NCI-H748 (cell line): ENCODE results near the gene SYNJ1.
A peak's percentile ranks its signal among the peaks of the same experiment; 100 is the strongest.
"Not testable (repeated sequence)": the region's sequence is repeated elsewhere in the genome, so short reads cannot be mapped to it uniquely, and the experiment has no call there.

Experiments used
- DNase-seq: peaks from one replicate; lab custom pipeline; 2025; ENCODE audit not compliant: unreplicated experiment; lab: John Stamatoyannopoulos, UW

The SYNJ1 gene, protein sequence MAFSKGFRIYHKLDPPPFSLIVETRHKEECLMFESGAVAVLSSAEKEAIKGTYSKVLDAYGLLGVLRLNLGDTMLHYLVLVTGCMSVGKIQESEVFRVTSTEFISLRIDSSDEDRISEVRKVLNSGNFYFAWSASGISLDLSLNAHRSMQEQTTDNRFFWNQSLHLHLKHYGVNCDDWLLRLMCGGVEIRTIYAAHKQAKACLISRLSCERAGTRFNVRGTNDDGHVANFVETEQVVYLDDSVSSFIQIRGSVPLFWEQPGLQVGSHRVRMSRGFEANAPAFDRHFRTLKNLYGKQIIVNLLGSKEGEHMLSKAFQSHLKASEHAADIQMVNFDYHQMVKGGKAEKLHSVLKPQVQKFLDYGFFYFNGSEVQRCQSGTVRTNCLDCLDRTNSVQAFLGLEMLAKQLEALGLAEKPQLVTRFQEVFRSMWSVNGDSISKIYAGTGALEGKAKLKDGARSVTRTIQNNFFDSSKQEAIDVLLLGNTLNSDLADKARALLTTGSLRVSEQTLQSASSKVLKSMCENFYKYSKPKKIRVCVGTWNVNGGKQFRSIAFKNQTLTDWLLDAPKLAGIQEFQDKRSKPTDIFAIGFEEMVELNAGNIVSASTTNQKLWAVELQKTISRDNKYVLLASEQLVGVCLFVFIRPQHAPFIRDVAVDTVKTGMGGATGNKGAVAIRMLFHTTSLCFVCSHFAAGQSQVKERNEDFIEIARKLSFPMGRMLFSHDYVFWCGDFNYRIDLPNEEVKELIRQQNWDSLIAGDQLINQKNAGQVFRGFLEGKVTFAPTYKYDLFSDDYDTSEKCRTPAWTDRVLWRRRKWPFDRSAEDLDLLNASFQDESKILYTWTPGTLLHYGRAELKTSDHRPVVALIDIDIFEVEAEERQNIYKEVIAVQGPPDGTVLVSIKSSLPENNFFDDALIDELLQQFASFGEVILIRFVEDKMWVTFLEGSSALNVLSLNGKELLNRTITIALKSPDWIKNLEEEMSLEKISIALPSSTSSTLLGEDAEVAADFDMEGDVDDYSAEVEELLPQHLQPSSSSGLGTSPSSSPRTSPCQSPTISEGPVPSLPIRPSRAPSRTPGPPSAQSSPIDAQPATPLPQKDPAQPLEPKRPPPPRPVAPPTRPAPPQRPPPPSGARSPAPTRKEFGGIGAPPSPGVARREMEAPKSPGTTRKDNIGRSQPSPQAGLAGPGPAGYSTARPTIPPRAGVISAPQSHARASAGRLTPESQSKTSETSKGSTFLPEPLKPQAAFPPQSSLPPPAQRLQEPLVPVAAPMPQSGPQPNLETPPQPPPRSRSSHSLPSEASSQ (N-terminal part only)

DNA sequence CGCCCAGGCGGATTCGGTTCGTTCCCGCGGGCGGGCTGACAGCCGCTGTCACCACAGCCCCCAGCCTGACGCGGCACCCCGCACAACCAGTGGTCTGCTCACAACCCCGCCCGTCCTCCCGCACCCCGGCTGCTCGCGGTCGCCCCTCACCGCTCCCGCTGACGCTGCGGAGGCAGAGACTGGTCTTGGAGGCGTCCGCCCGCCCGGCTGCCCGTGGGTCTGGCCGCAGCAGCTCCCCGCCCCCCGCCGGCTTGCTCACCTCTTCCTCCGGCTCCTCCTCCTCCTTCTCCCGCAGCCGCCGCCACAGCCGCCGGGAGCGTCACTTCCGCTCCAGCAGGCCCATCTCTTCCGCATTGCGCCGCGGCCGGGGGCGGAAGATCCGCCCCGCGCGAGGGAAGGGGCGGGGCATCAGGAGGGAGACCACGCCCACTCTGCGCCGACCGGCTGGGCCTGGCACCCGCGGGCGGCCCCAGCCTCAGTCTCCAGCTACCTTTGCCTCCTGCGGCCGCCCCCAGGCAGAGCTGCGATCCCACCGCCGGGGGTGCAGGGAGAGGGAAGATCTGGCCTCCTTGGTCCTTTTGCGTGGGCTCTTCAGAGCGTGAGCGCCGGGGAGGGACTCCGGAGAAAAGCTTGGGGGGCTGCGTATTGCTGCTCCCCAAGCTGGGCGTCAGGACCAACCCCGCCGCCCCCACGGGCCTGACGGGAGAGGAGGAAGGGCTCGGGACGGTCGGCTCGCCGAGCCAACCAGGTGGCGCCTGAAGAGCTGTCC, at the start of gene SYNJ1:
Gene SYNJ1 (minus strand): TSS at position 327 of the 769 bp plus-strand sequence. CDS start 1,118 bp downstream, outside the sequence.
- peak; percentile 90 for DNase-seq

DNA sequence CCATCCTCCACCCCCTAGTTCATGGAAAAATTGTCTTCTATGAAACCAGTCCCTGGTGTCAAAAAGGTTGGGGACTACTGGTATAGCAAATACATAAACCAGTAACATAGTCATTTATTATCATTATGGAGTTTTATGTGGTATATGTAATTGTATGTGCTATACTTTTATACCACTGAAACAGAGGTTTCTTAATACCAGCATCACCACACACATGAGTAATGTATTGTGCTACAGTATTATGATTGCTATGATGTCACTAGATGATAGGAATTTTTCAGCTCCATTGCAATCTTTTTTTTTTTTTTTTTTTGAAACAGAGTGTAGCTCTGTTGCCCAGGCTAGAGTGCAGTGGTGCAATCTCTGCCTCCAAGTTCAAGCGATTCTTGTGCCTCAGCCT, 49.5 kb upstream of the SYNJ1 start:
- no peak for DNase-seq

DNA sequence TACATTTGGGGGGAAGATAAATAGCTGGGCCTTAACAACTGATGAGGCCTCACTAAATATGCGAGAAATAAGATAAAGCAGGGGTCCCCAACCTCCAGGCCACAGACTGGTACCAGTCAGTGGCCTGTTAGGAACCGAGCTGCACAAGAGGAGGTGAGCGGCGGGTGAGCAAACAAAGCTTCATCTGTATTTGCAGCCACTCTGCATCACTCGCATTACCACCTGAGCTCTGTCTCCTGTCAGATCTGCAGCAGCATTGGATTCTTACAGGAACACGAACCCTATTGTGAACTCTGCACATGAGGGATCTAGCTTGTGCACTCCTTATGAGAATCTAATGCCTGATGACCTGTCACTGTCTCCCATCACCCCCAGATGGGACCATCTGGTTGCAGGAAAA, 48.9 kb upstream of the SYNJ1 start:
- no peak for DNase-seq

DNA sequence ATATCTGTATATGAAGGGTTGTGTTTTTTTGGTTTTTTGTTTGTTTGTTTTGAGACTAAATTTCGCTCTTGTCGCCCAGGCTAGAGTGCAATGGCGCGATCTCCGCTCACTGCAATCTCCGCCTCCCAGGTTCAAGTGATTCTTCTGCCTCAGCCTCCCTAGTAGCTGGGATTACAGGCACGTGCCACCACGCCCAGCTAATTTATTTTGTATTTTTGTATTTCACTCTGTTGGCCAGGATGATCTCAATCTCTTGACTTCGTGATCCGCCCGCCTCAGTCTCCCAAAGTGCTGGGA, 45.2 kb upstream of the SYNJ1 start:
- DNase-seq = not testable (repeated sequence)

DNA sequence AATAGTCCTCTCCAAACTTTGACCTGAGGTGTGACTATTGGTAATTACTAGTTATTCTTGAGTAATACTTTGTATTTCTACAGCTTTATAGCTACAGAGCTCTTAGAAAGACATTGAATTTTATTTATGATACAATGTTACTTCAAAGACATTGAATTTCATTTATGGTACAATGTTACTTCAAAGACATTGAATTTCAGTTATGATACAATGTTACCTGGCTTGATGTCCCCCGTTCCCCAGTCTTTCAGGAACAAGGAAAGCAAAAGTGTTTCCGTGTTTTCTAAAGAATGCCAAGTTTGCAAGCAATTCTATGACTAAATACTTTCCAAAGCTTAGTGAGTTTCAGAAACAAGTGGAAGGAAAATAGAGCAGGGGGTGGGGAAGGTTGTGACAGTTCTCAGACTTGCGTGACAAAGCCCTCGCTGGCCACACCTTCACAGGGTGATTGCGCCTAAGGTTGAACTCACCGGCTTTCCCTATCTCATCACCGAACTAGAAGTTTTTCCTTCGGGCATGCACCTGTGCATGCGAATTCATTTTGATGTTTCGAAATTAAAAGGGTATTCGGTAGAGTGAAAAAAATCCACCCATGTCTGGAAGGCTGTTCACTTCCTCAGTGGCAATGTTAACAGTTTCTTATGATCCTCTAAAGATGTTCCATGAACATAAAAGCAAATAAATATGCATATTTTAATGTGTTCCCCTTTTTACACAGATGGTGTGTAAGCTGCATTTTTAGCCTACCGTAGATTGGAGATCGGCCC, 44.7 kb upstream of the SYNJ1 start:
- peak; percentile 55 for DNase-seq

DNA sequence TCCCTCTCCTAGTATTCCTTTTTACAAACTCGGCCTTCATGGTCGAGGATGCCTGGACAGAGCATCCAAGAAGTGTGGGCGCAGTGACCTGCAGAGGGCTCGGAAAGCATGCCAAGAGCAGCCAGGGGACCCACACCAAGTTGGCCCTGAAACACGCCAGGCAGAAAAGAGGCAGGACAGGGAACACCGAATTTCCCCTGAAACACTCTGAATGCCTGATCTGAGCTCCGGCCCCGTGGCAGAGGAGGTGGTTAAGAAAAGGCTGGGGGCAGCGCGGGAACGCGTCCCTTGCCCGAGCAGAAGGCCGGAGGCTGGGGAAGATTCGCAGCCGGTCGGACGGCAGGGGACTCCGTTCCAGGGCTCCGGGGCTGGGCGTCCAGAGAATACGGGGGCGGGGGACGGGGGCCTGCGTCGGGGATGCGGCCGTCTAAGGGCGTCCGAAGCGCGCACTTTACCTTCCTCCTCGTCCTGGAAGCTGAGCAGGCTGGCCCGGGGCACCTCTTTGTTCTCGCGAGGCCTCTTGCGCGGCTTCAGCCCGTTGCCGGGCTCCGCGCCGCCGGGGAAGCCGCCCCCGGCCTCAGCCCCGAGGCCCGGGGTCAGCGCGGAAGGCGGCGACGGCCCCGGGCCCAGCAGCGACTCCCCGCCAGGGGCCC, 43.2 kb upstream of the SYNJ1 start:
- DNase-seq = peak; percentile 65

DNA sequence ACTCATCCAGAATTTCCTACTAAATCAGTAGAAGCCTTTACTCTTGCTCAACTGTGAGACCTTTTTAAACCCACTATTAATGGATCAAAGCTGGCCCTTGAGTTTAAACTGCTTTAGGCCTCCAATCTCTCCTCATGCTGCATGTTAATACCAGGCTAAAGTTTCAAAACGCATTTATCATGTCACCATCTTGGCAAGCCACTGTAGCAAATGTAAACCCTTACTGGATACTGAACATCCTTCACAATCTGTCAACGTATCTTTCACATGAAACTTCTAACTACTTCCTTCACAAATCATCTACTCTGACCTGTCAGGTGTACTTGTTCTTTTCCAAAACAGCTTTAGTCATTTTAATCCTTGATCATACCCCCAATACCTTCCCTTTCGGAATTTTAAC, 40.7 kb upstream of the SYNJ1 start:
- no peak for DNase-seq

DNA sequence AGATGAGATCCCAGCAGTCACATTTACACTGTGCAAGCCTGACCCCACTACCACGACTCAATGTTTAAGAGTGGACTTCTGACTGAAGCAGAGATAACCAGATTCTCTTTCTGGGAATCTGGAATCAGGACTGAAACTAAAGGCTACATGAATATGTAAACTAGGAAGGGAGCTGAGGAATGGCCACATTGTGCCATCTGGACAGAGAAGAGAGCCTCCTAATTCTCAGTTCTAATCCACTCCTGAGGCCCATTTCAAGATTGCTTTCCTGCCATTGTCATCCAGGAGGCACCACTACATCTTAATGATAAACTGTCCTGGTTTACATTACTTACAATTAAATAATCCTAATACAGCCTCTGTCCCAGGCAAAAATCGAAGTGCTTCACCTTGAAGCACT, 37.2 kb upstream of the SYNJ1 start:
- DNase-seq = no peak

DNA sequence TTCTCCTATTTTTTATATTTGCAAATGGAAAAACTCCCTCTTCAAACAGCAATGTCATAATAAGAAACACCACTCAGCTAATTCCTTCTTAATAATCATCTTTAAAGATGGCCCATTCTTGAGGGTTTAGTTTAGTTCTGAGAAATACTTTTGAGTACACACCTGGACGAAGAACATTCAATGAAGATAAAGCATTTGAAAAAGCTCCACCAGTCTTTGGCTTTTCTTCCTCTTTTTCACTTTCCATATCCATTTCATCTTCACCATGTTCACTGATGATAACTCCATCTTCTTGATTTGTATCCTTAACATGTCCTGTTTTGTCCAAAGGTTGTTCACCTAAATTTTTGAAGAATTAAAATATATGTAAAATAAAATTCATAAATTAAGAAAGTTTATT, 36.4 kb upstream of the SYNJ1 start:
- DNase-seq = no peak

DNA sequence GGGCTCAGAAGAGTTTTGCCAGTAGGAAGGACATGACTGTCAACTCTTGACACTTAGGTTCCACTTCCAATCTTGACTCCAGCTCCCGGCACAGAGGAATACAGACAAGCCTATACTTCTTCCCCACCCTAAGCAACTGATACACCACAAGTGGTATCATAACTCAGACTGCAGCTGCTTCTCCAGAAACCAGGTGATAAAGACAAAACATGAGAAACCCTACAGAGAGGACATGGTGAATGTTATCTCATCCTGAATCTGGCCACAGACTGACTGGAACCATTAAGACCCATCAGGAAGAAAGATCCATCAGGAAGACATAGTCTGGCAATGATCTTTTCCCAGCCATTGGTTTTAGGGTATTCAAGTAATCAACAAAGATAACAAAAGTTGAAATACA, 30.0 kb upstream of the SYNJ1 start:
- DNase-seq = no peak

DNA sequence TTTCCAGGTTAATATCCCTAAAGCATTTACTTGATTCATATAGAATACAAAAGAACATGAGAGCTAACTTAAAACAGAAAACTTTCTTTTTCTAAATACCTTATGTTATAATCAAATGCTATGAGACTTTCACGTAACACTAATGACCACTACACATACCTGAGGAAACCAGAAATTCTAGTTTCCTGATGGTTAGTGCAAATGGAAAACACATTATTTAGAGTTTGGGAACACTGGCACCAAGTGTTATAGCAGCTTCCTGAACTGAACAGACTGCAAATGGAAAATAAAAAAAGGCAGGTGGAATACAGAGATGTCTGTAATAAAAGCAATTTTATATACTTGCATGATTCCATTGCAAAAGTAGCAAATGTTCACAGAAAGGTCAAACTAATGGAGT, 28.3 kb upstream of the SYNJ1 start:
- DNase-seq = no peak

DNA sequence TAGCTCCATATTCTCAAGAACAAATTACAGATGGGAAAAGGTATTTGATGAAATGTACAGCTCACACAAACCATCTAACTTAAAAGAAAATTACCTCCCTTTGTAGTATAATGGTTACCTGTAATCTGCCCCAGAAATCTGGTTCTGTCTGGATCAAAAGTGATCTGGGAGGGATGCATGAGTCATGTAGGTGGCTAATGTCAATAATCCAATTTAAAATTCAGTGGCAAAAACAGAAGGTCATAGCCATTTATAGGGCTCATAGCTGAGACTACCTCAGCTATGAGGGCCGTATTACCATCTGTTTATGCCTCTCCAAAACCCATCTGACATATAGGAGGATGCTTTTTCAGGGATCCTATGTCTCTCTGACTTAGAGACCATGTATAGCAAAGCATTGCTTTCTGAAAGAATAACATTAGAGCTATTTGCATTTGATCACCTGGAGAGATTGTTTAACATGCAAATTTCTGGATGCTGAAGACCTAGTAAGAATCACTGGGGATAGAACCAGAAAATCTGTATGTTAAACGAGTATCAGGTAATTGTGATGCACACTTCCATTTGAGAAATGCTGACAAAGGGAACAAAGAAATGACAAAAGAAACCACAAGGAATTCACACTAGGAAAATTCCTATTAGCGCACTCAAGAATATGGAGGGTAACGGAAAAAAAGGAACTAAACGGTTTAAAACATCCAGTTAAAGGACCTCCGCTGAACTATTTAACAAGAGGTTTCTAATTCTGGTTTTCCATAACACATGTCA, 26.2 kb upstream of the SYNJ1 start:
- no peak for DNase-seq

DNA sequence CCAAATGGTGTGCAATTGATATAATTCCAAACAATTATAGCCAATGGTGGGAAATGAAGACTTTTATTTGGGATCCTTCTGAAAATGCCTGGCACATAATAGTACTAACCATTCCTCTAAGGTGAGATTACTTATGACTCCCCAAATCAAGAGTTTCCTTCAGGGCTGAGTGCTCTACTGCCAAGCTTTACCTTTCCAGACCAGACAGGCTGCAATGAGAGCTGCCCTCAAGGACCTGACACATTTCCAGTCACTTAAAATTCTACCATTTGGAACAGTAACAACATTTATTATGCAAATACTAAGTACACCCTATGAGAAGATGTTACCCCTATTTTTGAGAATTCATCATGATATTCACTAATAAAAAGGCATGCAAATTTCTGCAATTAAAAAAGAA, 22.6 kb upstream of the SYNJ1 start:
- no peak for DNase-seq

DNA sequence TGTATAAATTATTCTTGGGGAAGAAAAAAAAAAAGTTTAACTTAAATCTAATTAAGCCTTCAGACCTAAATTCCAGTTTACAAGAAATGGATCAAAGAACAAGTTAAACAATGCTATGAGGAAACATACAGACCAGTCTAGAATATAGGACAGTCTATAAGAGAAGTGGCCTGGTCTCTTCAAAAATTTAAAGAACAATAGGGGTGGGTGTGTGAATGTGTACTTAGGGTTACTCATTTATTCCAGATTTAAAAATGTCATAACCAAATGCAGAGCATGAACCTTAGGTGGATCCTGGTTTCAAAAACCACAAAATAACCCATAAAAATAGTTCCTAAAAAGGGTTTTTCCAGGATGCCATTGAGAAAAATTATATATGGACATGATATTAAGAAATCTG, 21.8 kb upstream of the SYNJ1 start:
- no peak for DNase-seq

DNA sequence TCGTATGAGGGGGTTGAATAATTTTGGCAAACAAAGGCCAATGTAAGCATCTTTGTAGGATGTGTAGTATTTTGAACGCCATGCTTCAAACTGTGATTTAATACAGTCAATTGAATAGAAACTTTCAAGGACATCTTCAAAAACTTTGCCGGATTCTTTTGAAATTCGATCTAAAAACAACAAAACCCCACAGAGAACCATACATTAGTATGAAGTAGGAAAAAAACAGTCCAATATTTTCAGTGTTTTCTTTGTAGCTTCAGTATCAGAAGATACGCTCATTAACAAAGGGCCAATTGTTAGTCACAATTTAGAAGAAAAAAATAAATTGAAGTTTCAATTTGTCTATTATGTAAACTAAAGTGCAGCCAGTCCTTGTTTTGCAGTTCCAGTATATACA, 20.7 kb upstream of the SYNJ1 start:
- no peak for DNase-seq

DNA sequence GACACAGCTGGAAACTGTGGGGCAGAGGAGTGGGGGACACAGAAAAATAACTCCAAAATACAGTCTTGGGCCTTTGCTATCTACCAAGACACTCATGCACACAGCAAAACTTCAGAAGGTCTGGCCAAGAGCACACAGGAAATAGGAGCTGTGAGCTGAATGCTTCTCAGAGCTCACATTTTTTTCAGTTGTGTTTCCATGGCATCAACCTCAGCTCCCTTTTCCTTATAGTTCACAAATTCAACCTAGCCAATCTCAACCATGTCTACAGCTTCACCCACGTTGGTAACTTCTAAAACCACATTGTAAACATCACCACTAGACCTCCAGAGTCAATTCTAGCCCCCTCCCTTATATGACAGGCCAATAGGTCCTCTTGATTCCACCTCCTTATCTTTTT, 19.6 kb upstream of the SYNJ1 start:
- no peak for DNase-seq

DNA sequence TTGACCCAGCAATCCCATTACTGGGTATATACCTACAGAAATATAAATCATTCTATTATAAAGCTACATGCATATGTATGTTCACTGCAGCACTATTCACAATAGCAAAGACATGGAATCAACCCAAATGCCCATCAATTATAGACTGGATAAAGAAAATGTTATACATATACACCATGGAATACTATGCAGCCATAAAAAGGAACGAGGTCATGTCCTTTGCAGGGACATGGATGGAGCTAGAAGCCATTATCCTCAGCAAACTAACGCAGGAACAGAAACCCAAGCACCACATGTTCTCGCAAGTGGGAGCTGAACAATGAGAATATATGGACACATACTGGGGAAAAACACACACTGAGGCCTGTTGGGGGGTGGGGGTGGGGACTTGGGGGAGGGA, 18.9 kb upstream of the SYNJ1 start:
- not testable (repeated sequence) for DNase-seq

DNA sequence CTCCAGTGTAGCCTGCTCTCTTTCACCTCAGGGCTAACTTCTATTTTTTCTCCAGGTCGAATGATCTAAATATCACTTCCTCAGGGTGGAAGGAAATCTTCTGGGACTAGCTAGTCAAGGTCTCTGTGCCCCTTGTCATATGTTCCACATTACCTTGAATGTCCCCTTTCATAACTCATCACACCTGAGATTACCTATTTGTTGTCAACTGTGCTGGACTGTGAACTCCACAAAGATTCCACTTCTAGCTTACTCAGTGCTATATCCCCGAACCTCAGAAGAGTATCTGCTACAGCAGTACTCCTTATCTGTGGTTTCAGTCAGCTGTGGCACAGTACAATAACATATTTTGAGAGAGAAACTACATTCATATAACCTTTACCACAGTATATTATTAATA, 14.6 kb upstream of the SYNJ1 start:
- no peak for DNase-seq

DNA sequence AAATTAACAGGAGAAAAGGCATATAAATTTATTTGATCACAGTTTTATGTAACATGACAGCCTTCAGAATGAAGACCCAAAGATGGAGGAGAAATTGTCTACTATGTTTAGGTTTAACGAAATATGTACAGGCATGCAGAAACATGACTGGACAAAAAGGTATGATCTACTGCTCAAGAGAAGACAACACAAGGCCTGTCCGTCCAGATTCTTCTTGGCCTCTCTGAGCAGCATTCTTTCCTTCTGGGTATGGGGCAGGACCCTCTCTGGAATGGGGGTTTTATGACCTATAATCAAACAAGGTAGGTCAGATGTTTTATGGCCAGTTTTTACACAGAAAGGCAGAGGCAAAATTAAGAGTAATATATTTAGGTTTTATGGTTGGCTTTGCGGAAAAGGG, 13.5 kb upstream of the SYNJ1 start:
- DNase-seq = no peak
